ENCODE results near the gene TRMT10B.

DNA sequence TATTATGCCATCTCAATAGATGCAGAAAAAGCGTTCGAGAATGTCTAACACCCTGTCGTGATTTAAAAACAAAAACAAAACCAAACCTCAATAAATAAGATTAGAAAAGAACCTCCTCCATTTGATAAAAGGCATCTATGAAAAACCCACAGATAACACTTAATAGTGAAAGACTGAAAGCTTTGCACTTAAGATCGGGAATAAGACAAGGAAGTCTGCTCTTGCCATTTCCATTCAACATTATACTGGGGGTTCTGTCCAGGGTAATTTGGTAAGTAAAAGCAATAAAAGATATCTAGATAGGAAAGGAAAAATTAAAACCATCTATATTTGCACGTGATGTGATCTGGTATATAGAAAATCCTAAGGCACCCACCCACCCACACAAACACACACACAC, 38.5 kb downstream of the TRMT10B start:
- TF ChIP-seq, protein P1, sequence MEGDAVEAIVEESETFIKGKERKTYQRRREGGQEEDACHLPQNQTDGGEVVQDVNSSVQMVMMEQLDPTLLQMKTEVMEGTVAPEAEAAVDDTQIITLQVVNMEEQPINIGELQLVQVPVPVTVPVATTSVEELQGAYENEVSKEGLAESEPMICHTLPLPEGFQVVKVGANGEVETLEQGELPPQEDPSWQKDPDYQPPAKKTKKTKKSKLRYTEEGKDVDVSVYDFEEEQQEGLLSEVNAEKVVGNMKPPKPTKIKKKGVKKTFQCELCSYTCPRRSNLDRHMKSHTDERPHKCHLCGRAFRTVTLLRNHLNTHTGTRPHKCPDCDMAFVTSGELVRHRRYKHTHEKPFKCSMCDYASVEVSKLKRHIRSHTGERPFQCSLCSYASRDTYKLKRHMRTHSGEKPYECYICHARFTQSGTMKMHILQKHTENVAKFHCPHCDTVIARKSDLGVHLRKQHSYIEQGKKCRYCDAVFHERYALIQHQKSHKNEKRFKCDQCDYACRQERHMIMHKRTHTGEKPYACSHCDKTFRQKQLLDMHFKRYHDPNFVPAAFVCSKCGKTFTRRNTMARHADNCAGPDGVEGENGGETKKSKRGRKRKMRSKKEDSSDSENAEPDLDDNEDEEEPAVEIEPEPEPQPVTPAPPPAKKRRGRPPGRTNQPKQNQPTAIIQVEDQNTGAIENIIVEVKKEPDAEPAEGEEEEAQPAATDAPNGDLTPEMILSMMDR (tag by site-specific recombination; IDR thresholded peaks at IDR 0.05), result no peak
- TF ChIP-seq SALL2 (tag by site-specific recombination; IDR thresholded peaks at IDR 0.05; ENCODE audit: borderline replicate concordance) (no peak), TCF7L2 (IDR thresholded peaks at IDR 0.05; ENCODE audit: borderline replicate concordance, low read depth, low read length) (no peak), ZNF785 (tag by site-specific recombination; IDR thresholded peaks at IDR 0.05) (no peak), GLI2 (tag by site-specific recombination; IDR thresholded peaks at IDR 0.05; ENCODE audit: borderline replicate concordance, low read depth) (no peak), ZNF670 (tag by site-specific recombination; IDR thresholded peaks at IDR 0.05; ENCODE audit: low read depth) (no peak), ZBTB17 (tag by site-specific recombination; IDR thresholded peaks at IDR 0.05) (no peak), SCRT1 (tag by site-specific recombination; IDR thresholded peaks at IDR 0.05; ENCODE audit: borderline replicate concordance) (no peak), SETDB1 (IDR thresholded peaks at IDR 0.05; ENCODE audit: insufficient read length, low read length) (no peak)
- TF ChIP-seq, protein P2, sequence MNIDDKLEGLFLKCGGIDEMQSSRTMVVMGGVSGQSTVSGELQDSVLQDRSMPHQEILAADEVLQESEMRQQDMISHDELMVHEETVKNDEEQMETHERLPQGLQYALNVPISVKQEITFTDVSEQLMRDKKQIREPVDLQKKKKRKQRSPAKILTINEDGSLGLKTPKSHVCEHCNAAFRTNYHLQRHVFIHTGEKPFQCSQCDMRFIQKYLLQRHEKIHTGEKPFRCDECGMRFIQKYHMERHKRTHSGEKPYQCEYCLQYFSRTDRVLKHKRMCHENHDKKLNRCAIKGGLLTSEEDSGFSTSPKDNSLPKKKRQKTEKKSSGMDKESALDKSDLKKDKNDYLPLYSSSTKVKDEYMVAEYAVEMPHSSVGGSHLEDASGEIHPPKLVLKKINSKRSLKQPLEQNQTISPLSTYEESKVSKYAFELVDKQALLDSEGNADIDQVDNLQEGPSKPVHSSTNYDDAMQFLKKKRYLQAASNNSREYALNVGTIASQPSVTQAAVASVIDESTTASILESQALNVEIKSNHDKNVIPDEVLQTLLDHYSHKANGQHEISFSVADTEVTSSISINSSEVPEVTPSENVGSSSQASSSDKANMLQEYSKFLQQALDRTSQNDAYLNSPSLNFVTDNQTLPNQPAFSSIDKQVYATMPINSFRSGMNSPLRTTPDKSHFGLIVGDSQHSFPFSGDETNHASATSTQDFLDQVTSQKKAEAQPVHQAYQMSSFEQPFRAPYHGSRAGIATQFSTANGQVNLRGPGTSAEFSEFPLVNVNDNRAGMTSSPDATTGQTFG (tag by site-specific recombination; IDR thresholded peaks at IDR 0.05; ENCODE audit: borderline replicate concordance), result no peak
- TF ChIP-seq, protein P3, sequence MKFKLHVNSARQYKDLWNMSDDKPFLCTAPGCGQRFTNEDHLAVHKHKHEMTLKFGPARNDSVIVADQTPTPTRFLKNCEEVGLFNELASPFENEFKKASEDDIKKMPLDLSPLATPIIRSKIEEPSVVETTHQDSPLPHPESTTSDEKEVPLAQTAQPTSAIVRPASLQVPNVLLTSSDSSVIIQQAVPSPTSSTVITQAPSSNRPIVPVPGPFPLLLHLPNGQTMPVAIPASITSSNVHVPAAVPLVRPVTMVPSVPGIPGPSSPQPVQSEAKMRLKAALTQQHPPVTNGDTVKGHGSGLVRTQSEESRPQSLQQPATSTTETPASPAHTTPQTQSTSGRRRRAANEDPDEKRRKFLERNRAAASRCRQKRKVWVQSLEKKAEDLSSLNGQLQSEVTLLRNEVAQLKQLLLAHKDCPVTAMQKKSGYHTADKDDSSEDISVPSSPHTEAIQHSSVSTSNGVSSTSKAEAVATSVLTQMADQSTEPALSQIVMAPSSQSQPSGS (tag by site-specific recombination; IDR thresholded peaks at IDR 0.05; ENCODE audit: low read depth), result no peak
- TF ChIP-seq, protein P4, sequence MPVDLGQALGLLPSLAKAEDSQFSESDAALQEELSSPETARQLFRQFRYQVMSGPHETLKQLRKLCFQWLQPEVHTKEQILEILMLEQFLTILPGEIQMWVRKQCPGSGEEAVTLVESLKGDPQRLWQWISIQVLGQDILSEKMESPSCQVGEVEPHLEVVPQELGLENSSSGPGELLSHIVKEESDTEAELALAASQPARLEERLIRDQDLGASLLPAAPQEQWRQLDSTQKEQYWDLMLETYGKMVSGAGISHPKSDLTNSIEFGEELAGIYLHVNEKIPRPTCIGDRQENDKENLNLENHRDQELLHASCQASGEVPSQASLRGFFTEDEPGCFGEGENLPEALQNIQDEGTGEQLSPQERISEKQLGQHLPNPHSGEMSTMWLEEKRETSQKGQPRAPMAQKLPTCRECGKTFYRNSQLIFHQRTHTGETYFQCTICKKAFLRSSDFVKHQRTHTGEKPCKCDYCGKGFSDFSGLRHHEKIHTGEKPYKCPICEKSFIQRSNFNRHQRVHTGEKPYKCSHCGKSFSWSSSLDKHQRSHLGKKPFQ (tag by site-specific recombination; IDR thresholded peaks at IDR 0.05), result no peak
- TF ChIP-seq, protein P5, sequence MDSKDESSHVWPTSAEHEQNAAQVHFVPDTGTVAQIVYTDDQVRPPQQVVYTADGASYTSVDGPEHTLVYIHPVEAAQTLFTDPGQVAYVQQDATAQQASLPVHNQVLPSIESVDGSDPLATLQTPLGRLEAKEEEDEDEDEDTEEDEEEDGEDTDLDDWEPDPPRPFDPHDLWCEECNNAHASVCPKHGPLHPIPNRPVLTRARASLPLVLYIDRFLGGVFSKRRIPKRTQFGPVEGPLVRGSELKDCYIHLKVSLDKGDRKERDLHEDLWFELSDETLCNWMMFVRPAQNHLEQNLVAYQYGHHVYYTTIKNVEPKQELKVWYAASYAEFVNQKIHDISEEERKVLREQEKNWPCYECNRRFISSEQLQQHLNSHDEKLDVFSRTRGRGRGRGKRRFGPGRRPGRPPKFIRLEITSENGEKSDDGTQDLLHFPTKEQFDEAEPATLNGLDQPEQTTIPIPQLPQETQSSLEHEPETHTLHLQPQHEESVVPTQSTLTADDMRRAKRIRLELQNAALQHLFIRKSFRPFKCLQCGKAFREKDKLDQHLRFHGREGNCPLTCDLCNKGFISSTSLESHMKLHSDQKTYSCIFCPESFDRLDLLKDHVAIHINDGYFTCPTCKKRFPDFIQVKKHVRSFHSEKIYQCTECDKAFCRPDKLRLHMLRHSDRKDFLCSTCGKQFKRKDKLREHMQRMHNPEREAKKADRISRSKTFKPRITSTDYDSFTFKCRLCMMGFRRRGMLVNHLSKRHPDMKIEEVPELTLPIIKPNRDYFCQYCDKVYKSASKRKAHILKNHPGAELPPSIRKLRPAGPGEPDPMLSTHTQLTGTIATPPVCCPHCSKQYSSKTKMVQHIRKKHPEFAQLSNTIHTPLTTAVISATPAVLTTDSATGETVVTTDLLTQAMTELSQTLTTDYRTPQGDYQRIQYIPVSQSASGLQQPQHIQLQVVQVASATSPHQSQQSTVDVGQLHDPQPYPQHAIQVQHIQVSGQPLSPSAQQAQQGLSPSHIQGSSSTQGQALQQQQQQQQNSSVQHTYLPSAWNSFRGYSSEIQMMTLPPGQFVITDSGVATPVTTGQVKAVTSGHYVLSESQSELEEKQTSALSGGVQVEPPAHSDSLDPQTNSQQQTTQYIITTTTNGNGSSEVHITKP (tag by site-specific recombination; IDR thresholded peaks at IDR 0.05), result no peak
- TF ChIP-seq, protein P6, sequence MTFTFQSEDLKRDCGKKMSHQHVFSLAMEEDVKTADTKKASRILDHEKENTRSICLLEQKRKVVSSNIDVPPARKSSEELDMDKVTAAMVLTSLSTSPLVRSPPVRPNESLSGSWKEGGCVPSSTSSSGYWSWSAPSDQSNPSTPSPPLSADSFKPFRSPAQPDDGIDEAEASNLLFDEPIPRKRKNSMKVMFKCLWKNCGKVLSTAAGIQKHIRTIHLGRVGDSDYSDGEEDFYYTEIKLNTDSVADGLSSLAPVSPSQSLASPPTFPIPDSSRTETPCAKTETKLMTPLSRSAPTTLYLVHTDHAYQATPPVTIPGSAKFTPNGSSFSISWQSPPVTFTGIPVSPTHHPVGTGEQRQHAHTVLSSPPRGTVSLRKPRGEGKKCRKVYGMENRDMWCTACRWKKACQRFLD (tag by site-specific recombination; IDR thresholded peaks at IDR 0.05), result no peak
